GM12873 (cell line): ENCODE measurements around the gene KCTD15.

Experiments
- TF ChIP-seq, protein P1 (sequence below): IDR thresholded peaks from 2 replicates; pipeline ENCODE4 v1.5.1; 2012; ENCODE audit warnings: low read depth, mild to moderate bottlenecking, moderate library complexity, low read length, control low read depth; ENCODE audit not compliant: insufficient read depth; ENCODE audit errors: missing control alignments

Gene KCTD15

DNA sequence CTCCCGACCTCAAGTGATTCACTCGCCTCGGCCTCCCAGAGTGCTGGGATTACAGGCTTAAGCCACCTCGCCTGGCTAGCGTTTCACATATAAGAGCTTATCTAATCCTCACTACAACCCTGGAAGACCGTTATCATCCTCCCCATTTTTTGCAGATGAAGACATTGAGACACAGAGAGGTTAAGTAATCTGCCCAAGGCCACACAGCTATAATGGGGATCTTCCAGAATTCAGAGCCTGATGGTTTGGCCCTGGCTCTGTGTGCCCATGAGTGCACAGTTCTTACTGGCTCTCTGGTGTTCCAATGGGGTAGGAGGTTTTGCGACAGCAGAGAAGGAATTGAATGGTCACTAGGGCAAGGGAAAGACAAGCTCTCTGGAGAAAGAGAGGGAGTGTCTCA, 16.8 kb upstream of the KCTD15 start:
- TF ChIP-seq, protein P1, sequence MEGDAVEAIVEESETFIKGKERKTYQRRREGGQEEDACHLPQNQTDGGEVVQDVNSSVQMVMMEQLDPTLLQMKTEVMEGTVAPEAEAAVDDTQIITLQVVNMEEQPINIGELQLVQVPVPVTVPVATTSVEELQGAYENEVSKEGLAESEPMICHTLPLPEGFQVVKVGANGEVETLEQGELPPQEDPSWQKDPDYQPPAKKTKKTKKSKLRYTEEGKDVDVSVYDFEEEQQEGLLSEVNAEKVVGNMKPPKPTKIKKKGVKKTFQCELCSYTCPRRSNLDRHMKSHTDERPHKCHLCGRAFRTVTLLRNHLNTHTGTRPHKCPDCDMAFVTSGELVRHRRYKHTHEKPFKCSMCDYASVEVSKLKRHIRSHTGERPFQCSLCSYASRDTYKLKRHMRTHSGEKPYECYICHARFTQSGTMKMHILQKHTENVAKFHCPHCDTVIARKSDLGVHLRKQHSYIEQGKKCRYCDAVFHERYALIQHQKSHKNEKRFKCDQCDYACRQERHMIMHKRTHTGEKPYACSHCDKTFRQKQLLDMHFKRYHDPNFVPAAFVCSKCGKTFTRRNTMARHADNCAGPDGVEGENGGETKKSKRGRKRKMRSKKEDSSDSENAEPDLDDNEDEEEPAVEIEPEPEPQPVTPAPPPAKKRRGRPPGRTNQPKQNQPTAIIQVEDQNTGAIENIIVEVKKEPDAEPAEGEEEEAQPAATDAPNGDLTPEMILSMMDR, result no peak

DNA sequence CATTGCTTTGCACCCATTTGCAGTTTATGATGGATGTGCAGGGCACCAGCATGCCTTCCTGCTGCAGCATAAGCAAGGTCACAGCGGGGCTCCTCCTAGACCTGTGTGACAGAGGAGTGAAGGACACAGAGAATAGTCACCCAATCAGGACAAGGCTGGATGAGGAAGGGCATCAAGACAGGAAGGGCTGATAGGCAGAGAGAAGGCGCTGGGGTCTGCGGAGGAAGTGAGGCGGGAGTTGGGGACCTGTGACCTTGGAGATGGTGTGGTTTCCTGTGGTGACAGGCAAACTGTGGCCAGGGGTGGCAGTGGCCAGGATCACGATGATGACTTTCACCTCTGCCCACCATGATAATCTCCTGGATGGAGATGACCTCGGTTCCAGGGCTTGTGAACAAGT, 16.4 kb upstream of the KCTD15 start:
- TF ChIP-seq, protein P1, result no peak

DNA sequence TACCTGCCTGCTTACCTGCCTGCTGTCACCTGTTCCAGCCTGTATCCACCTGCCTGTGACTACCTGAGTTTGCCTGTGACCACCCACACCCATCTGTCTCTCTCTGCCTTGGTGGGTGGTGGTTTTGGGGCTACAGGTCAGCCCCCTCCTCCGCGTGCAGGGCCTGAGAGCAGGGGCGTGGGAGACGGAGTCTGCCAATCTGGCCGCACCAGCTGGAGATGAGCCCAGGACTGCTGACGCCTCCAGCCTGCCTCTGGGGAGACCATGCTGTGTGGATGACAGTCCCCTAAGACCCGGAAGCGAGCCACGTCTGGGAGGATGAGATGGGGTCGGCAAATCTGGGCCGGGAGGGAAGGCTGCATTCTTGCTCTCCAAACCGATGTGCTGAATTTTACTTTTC, 15.9 kb upstream of the KCTD15 start:
- TF ChIP-seq, protein P1, result no peak

DNA sequence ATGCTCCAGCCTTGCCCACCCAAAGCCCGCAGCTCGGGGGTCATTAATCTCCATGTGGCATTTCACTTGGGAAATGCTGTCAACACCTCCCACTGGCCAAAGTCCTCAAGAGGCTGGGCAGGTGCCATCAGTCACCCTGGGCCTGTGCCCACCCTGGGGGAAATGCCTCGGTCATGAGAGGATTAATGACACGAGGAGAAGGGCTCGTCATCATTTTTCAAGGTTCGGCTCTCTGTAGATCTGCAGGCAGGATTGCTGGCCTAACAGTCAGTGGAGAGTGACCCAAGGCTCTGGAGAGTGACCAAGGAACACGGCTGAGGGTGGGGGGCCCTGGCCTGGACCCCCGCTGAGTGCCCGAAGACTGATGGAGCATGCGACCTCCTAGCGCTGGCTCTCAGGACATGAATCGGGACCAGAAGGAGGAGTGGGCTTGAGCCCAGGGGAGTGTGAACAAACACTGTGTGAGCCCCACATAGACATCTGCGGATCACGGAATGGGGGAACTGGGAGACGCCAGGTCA, 15.2 kb upstream of the KCTD15 start:
- TF ChIP-seq, protein P1, result no peak

DNA sequence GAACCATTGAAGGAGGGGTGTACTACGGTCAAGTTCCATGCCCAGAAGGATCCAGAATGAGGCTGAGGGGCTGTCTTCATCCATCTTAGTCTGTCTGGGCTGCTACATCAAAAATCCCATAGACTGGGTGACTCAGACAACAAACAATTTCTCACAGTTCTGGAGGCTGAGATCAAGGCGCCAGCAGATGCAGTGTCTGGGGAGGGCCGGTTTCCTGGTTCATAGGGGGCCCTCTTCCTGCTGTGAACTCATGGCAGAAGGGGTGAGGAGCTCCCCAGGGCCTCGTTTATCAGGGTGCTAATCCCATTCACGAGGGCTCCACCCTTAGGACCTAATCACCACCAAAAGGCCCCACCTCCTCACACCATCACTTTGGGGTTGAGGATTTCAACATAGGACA, 14.7 kb upstream of the KCTD15 start:
- TF ChIP-seq, protein P1, result no peak

DNA sequence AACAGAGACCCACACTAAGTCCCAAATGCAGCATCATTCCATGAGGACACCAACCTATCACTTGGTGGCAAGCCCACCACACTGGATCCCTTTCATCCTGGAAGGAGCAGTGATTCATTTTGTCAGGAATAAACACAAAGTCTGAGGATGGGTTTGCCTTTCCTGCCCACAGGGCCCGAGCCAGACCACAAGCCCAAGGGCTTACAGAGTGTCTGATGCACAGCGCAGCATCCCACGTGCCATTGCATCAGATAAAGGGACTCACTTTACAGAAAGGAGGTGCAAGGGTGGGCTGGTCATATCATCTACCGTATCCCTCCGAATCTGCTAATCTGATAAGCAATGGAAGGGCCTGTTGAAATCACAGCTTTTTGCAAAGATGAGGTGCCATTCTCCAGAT, 12.2 kb upstream of the KCTD15 start:
- TF ChIP-seq, protein P1, result no peak

DNA sequence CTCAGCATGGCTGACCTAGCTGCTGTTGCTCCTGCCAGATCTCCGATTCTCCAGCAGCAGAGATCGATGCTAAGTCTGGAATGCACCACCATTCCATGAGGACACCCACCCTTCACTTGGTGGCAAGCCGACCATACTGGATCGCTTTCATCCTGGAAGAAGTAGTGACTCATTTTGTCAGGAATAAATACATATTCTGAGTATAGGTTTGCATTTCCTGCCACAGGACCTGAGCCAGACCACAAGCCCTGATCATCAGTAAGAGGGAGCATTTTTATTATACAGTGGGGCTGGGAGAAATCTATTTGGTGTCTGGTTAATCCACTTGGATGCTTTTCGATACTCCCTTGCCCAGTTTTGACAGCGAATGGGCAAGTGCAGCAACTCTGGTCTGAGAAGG, 10.9 kb upstream of the KCTD15 start:
- TF ChIP-seq, protein P1, result no peak
